Glomerular visceral epithelial cell (primary cell): ENCODE measurements around the gene KRTAP10-6.
"Not testable (repeated sequence)": the region's sequence is repeated elsewhere in the genome, so short reads cannot be mapped to it uniquely, and the experiment has no call there.

Source experiments
- DNase-seq: peaks from one replicate; pipeline ENCODE4 v3.0.0-alpha.2; 2016; ENCODE audit errors: extremely low spot score

KRTAP10-6 gene

GRCh38 chr21:44617071-44617501, 24.8 kb upstream of the KRTAP10-6 start:
- no peak for DNase-seq

- no peak for DNase-seq
Observed at GRCh38 chr21:44616591-44616926, 24.3 kb upstream of the KRTAP10-6 start.

- no peak for DNase-seq
Observed at GRCh38 chr21:44615911-44616590, 23.7 kb upstream of the KRTAP10-6 start.

GRCh38 chr21:44615466-44615865, 23.2 kb upstream of the KRTAP10-6 start:
- DNase-seq: no peak

GRCh38 chr21:44614961-44615391, 22.7 kb upstream of the KRTAP10-6 start:
- no peak for DNase-seq

GRCh38 chr21:44614161-44614631, 21.9 kb upstream of the KRTAP10-6 start:
- no peak for DNase-seq

- no peak for DNase-seq
Observed at GRCh38 chr21:44613386-44614155, 21.3 kb upstream of the KRTAP10-6 start.

GRCh38 chr21:44612669-44613229, 20.4 kb upstream of the KRTAP10-6 start:
- DNase-seq: no peak

GRCh38 chr21:44612029-44612486, 19.8 kb upstream of the KRTAP10-6 start, which contains the start of gene KRTAP10-8:
Gene KRTAP10-8 (plus strand): TSS chr21:44612079. CDS start chr21:44612101, 22 bp downstream.
- no peak for DNase-seq

- DNase-seq: no peak
Observed at GRCh38 chr21:44611551-44611950, 19.2 kb upstream of the KRTAP10-6 start.

GRCh38 chr21:44610157-44610843, 18.0 kb upstream of the KRTAP10-6 start:
- DNase-seq: not testable (repeated sequence)

- DNase-seq: no peak
Observed at GRCh38 chr21:44609193-44609592, 16.9 kb upstream of the KRTAP10-6 start.

- DNase-seq: no peak
Observed at GRCh38 chr21:44606495-44606894, 14.2 kb upstream of the KRTAP10-6 start.

GRCh38 chr21:44603911-44604310, 11.6 kb upstream of the KRTAP10-6 start:
- no peak for DNase-seq

GRCh38 chr21:44603109-44603875, 11.0 kb upstream of the KRTAP10-6 start:
- no peak for DNase-seq

- no peak for DNase-seq
Observed at GRCh38 chr21:44602463-44602850, 10.2 kb upstream of the KRTAP10-6 start.

- DNase-seq: no peak
Observed at GRCh38 chr21:44601596-44602462, 9.5 kb upstream of the KRTAP10-6 start.

GRCh38 chr21:44601091-44601490, 8.8 kb upstream of the KRTAP10-6 start:
- not testable (repeated sequence) for DNase-seq

GRCh38 chr21:44600118-44600978, 8.0 kb upstream of the KRTAP10-6 start, which contains the start of gene KRTAP10-7:
Gene KRTAP10-7 (plus strand): TSS chr21:44600597. CDS start chr21:44600622, 25 bp downstream.
- DNase-seq: not testable (repeated sequence)
